Omental fat pad (tissue), 4 donors: ENCODE data around the gene ARHGAP15. TPM values are rescaled to one million over a fixed set of nuclear protein-coding genes. Genes with fewer than 3 reads are reported as not detected.

Experiments used
- ATAC-seq: fragments of 150-250 bp; one replicate; pipeline ENCODE4 v1.9.1; 2016; ENCODE audit warnings: mild to moderate bottlenecking, moderate library complexity; ENCODE audit not compliant: low FRiP score
- DNase-seq: peaks from one replicate; pipeline ENCODE4 v3.0.0-alpha.2; 2019; ENCODE audit warnings: low spot score
- total RNA-seq, 4 donors: library from RNA; depleted of rRNA; stranded (reverse); fragments of >200 nt; gene quantifications; one replicate each; pipeline ENCODE4 v1.1.0, GENCODE V29; 2016
- TF ChIP-seq, protein P1 (sequence below), 3 donors: fragments of 450-650 bp; IDR thresholded peaks; one replicate each; pipeline ENCODE4 v1.5.1; 2016 to 2017; ENCODE audit warnings: antibody characterized with exemption in 3 of 3, mild to moderate bottlenecking in 3 of 3, moderate library complexity in 2 of 3

Gene ARHGAP15
- total RNA-seq, 4 donors from 2014 or later = 12.2 to 27.6 (median 20.7) TPM

DNA sequence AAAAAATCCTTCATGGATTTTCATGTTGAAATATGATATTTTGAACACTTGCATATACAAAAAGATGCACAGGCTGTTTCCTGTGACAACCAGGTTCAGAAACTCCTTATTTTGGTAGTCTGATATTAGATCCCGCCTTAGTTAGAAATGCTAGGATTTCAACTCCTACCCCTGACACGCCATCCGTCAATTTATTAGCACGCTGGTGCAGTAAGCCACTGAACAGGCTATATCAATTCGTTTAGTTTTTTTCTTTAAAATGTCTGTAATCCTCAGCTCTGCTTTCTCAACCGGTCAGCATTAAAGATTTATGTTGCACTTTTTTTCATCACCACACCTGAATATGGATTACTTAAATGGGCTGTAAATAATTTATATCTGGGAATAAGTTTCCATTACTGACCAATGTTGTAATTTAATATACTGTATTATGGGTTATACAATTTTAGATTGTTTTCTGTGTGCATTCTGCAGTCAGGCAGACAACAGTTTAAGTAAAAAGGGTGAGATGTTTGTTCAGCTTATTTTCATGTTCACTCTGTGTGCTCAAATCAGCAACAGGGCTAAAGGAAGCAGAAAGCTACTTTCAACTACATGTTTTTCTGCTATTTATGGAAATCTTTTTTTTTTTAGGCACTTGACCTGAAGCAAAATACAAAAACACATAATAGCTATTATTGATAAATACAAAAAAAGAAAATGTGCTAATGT, 227.7 kb downstream of the ARHGAP15 start:
- ATAC-seq (no peak), DNase-seq (no peak)
- TF ChIP-seq, protein P1, sequence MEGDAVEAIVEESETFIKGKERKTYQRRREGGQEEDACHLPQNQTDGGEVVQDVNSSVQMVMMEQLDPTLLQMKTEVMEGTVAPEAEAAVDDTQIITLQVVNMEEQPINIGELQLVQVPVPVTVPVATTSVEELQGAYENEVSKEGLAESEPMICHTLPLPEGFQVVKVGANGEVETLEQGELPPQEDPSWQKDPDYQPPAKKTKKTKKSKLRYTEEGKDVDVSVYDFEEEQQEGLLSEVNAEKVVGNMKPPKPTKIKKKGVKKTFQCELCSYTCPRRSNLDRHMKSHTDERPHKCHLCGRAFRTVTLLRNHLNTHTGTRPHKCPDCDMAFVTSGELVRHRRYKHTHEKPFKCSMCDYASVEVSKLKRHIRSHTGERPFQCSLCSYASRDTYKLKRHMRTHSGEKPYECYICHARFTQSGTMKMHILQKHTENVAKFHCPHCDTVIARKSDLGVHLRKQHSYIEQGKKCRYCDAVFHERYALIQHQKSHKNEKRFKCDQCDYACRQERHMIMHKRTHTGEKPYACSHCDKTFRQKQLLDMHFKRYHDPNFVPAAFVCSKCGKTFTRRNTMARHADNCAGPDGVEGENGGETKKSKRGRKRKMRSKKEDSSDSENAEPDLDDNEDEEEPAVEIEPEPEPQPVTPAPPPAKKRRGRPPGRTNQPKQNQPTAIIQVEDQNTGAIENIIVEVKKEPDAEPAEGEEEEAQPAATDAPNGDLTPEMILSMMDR (IDR thresholded peaks at IDR 0.05) = no peak

DNA sequence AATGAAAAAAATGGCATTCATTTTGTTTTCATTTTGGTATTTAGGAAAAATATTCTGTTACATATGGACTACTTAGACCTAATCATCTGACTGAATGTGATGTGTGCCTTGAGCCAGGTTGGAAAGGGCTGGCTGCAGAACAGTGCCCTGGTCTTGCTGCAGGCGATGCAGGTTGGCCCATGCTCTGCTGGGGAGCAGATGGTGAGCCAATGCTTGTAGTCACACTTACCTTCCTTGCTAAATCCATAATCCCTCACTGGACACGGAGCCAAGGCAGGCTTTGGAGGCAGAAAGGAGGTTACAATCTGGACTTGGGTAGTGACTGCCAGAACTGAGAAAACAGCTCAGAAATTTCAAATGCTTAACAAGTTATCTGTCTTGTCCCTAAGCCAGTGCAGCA, 228.7 kb downstream of the ARHGAP15 start:
- TF ChIP-seq, protein P1 (IDR thresholded peaks at IDR 0.05) = no peak
- no peak for ATAC-seq
- DNase-seq = no peak

DNA sequence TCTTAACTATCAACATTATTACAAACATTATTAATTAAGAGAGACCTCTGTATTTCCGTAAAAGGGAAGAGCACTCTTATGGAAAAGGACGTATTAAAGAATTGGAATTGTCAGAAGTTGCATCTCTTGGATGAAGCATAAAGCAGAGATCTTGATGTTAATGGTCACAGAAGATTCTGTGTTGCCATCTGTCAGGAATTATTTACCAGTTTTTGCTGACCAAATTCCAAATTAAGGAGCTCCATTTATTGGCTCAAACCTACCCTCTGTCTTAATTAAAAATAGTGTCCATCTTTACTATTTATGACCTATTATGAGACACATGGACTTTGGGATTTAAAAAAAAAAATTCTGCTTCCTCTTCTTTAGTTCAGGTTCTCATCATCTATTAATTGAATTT, 232.1 kb downstream of the ARHGAP15 start:
- TF ChIP-seq, protein P1 (IDR thresholded peaks at IDR 0.05) = no peak
- ATAC-seq = no peak
- no peak for DNase-seq

DNA sequence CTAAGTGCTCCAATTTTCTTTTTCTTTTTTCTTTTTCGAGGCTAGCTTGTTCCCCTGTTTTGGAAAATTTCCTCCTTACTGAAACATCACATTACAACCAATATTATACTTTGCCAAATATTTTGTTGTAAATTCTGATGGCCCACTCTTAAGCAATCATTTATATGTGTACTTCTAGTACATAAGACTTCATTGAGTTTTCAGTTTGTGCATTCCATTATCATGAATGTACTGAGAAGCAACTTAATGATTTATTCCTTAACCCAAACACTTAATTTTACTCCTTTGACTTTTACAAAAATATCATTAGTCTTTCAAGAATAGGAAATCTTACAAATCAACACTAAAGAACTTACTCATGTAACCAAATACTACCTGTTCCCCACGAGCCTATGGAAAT, 242.4 kb downstream of the ARHGAP15 start:
- ATAC-seq = no peak
- TF ChIP-seq, protein P1 (IDR thresholded peaks at IDR 0.05) = no peak

DNA sequence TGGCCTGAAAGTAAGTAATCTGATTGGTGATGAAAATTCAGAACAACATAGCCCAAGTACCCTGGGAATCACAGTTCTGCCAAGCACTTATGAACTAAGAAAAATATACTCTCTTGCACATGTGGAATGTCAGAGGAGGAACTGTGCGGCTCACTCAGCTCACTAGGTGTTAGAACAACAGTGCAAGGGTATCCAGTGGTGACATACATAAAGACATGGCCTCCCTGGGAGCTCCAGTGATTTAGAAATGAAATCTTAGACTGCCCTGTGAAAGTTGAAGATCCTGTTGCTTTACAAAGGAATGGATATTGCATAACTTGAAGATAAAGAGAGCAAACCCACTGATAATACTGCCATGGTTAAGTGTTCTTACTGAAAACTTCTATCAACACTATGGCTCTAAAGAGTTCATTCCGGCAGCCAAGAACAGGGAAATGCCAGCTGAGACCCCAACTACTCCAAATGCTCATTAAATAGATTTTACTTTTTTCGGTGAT, 246.2 kb downstream of the ARHGAP15 start:
- ATAC-seq (no peak), DNase-seq (no peak)
- TF ChIP-seq, protein P1 (IDR thresholded peaks at IDR 0.05) = no peak

More for the DNA sequence above, 242.4 kb downstream of the ARHGAP15 start:
- DNase-seq = no peak

DNA sequence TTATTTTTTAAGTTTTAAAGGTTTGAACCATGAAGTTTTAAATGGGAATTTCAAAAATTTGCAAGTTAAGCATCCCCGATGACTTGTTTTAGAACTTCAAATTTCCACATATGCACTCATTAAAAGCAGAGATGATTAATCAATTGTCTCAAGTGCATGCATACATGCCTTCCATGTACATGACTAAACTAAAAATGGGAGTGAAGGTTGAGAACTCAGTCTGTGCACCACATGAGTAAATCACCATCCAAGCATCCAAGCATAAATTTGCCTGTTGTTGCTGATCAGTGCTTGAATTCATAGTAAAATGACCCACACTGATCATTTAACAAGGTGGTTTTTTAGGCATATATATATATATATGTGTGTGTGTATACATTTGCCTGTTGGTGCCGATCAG, 249.8 kb downstream of the ARHGAP15 start:
- TF ChIP-seq, protein P1 (IDR thresholded peaks at IDR 0.05) = no peak
- ATAC-seq (no peak), DNase-seq (no peak)

DNA sequence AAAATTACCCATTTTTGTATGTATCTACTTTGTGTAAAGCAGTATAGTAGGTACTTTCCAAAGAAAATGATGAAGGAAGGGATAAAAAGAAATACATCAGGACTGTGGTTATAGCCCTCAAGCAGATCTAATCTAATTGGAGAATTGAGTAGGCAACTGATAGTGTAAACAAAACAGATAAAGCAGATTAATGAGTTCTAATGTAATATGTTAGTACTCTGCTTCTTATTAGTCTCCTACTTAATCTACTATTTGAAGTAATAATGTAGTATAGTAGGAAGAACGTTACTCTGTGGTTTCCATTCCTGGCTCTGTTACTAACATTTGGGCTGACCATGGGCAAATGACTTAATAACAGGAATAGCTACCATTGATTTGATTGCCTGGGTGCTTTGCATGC, 250.7 kb downstream of the ARHGAP15 start:
- DNase-seq (no peak), ATAC-seq (no peak)
- TF ChIP-seq, protein P1 (IDR thresholded peaks at IDR 0.05) = no peak
